HuH-7 (cell line): ENCODE measurements around the gene GALNT10.

ENCODE experiments used
- DNase-seq: peaks from one replicate; pipeline ENCODE4 v3.0.0; 2011; ENCODE audit warnings: low spot score

GALNT10 gene

GRCh38 chr5:154267516-154267915 is 77.0 kb downstream of the GALNT10 start:
- DNase-seq = no peak

GRCh38 chr5:154268073-154268472 is 77.5 kb downstream of the GALNT10 start:
- DNase-seq = no peak

GRCh38 chr5:154269414-154269813 is 78.9 kb downstream of the GALNT10 start:
- no peak for DNase-seq

DNA sequence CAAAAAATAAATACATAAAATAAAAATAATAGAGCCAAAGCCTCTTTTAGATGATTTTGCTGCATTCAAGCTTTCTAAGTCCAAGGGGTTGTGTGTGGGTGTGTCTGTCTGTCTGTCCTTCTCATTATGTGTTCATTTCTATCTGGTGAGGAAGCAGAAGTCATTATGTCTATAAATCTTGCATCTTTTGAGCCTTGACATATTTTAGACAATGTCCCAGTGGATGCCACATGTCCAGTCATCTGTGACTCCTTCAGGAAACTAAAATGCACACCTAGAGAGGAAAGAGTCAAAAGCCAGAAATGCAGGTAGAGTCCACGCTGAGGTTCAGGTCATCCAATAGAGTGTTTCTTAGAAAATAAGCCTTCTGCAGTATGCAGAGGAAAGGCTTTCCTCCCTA is 80.9 kb downstream of the GALNT10 start:
- DNase-seq = no peak

DNA sequence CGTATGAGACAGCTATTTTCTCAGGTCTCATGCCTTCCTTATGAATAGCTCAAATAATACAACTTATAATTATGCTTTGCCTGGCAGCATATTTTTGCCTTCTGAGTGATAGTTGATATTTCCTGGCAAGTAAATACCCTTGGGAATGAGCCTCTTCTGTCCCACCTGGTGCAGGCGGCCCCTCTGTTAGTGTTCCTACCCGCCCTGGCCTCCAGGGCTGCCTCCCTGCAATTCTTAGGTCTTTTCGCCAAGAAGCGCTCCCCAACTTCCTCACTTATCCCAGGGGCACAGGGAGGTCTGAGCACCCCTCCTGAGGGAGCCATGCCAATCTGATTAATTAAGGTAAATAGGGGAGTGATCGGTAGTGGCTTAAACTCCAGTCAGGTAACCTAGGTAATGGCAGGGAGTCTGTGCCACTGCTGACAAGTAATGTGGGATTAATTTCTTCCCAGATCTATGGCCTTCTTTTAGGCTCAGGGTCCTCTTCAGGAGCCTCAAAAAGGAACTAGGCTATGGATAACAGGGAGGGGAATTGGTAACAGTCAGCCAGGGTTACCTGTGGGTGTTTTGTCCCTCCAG is 81.5 kb downstream of the GALNT10 start:
- no peak for DNase-seq

DNA sequence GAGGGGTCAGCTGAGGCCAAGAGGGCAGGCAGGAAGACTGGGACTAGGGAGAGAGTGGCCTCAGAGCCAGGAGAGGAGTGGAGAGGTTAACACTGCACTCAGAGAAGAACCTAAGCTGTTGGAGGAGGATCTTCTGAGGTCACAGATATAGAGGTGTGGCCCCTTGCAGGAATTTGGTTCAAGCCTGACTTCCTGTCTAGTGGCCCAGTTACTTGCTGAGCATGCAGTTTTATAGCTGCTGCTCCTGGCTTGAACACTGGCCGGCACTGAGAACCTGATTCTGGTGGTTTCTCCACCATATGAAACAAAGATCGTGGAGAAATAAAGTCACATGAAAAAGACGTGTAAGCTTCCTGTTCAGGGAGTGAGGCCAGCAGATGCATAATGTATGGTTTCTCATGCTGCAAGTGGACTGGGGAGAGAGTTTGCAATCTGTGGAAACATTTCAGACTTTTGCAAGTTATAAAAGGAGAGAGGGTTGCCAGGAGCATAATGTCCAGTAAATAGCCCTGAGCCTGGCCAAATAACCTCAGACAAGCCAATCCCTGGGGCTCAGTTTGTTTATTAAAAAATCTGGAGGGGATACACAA is 82.6 kb downstream of the GALNT10 start:
- no peak for DNase-seq

DNA sequence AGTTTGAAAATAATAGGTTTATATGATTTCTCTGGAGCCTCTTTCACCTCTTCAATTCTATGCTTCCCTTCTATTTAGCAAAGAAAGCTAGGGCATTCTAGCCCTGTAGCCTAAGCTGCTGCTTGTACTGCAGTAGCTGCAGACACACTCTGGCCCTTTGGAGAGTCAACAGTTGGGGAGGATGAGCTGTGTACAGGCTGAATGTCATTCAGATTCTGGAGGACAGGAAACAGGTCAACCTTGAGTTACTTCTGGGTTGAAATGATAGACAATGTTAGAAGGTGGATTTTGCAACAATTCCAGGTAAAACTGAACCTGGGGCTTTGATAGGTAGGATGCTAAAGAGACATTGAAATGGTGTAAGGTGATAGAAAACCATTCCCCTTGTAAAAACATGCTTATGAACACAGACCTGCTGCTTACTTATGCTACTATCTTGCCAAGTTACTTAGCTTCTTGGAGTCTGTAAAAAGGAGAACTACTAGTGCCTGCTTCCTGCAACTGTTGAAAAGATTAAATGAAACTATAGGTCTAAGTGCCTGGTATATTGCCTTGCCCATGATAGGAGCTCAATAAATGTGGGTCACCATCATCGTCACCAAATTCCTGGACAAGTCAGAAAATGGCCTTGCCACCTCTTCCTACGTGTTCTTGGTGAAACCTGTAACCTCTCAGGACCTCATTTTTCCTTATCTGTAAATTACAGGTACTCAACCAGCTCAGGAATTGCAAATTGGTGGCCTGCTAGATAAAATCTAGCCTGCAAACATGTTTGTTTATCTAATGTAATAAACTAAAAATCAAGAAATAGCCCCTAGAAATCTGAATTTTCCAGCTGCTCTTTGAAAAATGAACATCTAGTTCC is 83.7 kb downstream of the GALNT10 start:
- DNase-seq = no peak

- DNase-seq = no peak
These were observed 84.3 kb downstream of the GALNT10 start for GRCh38 chr5:154274828-154275185.

DNA sequence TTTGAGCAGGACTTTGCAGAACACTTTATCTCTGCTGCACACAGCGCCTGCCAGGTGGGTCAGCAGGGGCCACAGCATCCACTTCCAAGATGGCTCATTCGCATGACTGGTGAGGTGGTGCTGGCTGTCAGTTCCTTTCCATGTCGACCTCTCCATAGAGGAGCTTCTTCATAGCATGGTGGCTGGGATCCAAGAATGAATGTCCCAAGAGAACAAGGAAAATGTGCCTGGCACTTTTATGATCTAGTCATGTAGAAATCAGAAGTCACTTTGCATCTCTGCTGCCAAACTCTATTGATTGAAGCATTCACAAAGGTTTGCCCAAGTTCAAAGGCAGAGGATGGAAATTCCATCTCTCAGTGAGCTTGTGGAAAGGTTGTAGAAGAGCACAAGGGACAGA is 85.0 kb downstream of the GALNT10 start:
- no peak for DNase-seq

GRCh38 chr5:154276261-154276972 is 85.9 kb downstream of the GALNT10 start:
- DNase-seq = no peak

GRCh38 chr5:154276973-154277331 is 86.4 kb downstream of the GALNT10 start:
- DNase-seq = no peak

GRCh38 chr5:154277499-154277898 is 87.0 kb downstream of the GALNT10 start:
- DNase-seq = no peak

- DNase-seq = no peak
These were observed 87.7 kb downstream of the GALNT10 start for GRCh38 chr5:154278186-154278585.

DNA sequence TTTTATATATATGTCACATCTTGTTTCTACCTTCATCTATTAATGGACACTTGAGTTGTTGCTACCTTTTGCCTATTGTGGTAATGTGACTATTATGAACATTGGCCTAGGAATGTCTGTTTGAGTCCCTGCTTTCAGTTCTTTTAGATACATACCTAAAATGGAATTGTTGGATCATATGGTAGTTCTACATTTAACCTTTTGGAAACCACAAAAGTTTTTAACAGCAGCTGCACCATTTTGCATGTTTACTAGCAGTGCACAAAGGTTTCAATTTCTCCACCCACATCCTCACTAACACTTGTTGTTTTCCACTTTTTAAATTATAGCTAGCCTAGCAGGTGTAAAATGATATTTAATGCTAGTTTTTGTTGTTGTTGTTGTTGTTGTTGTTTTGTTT is 88.4 kb downstream of the GALNT10 start:
- DNase-seq = no peak

- no peak for DNase-seq
These were observed 93.9 kb downstream of the GALNT10 start for GRCh38 chr5:154284433-154284832.

DNA sequence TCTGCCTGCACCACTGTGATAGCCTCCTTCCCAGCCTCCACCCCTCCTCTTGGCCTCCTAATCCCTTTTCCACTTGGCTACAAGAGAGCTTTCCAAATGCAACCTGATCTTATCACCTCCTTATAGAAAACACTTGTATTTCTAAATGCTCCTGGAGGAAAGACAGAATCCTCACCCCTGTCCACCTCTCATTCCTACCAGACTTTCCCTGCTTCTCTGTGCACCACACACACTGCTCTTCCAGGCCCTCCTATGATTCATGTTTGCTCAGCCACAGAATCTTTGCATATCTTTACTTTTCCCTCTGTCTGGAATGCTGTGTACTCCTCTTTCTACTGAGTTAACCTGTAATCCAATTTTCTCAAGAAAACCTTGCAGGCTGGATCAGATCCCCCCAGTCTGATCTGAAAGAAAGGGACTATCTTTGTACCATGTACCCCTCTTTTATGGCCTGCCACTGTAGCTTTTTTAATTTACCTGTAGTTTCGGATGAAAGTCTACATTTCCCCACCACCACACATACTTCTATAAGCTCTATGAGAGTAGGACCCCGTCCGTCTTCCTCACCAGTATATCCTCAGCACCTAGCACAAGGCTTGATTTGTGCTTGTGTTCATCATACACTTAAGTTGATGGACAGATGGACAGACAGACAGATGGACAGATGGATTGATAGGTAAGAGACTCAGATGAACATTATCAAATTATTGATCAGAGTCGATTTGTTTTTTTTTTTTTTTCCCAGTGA is 95.3 kb downstream of the GALNT10 start:
- no peak for DNase-seq

DNA sequence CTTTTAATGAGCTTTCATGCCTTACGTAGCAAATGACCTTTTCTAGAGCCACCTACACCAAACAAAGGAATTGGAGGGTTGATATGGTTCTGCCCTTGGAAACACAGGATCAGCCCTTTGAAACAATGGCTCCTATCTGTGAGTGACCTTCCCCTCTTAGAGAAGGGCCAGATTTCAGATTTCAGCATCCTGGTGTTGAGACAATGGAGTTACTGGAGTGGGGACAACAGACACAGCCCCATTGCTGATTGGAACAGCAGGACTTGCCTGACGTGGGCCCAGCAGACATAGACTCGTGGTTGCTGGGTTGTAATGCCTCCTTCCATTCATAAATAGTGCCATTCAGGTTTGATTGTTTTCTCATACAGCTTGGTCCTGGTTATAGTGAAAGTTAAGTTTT is 96.0 kb downstream of the GALNT10 start:
- no peak for DNase-seq

- no peak for DNase-seq
These were observed 96.6 kb downstream of the GALNT10 start for GRCh38 chr5:154287136-154287535.

DNA sequence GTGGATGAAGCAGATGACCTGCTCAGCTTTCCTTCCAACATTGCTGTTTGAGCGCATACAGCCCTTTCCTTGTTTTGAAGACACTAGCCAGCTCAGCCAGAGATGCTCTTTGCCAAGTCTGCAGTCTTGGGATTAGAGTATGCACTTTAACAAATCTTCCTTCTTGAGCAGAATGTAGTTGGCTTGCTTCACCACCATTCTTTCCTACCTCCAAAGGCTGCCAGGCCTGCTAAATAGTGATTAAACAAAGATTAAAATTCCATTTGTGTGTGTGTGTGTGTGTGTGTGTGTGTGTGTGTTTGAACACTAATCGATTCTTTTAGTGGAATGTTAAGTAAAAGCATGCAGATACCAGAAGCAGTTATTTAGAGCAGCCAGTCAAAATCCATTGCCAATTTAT is 97.6 kb downstream of the GALNT10 start:
- DNase-seq = no peak

GRCh38 chr5:154291917-154292316 is 101.4 kb downstream of the GALNT10 start:
- DNase-seq = no peak

DNA sequence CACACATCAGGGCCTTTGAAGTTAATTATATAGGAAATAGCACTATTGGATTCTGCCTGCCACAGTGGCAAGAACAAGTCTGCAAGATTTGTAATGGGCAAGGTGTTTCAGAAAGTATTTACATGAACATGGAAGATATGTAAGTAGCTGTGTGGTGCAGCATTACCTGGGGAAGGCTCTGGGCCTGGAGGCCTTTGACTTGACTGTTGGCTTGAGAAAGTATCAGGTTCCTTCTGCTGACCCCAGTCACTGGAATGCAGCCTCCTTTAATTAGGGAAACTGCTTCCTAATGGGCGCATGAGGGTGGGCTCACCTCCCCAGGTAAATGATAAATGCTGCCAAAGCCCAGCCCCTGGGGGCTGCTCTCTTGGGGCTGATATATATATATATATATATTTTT is 102.7 kb downstream of the GALNT10 start:
- DNase-seq = no peak

DNA sequence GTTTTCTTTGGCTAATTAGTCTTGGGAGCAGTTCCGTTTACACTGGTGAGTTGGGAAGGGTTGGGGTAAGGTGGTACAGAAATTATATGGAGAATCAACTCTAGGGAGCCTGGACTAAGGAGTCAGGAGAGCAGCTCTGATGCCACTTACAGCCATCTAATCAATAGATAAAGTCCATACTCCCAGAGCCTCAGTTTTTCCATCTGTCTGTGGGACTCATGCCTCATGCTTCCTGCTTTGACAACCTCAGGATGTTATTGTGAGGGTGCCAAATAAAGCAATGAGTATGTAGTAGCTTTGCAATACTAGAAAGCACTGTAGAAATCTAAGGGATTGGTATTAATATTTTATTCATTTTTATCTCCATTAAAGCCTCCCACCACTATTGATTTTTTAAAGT is 105.0 kb downstream of the GALNT10 start:
- DNase-seq = no peak
